LNCAP (cell line): ENCODE data around the gene DDX18.
A peak's percentile ranks its signal among the peaks of the same experiment; 100 is the strongest.

Experiments
- CTCF ChIP-seq: fragments of 450-650 bp; IDR thresholded peaks from 2 replicates; pipeline ENCODE4 v1.5.1; 2017; ENCODE audit warnings: mild to moderate bottlenecking

DDX18 gene

GRCh38 chr2:117825437-117825836, 10.9 kb downstream of the DDX18 start:
- TF ChIP-seq CTCF = no peak

GRCh38 chr2:117828870-117829269, 14.4 kb downstream of the DDX18 start:
- no peak for TF ChIP-seq CTCF

- no peak for TF ChIP-seq CTCF
Measured at GRCh38 chr2:117832332-117832731, 17.8 kb downstream of the DDX18 start.

- no peak for TF ChIP-seq CTCF
Measured at GRCh38 chr2:117832905-117833613, 18.6 kb downstream of the DDX18 start.

- TF ChIP-seq CTCF = no peak
Measured at GRCh38 chr2:117833911-117834310, 19.4 kb downstream of the DDX18 start.

GRCh38 chr2:117834992-117835391, 20.5 kb downstream of the DDX18 start:
- no peak for TF ChIP-seq CTCF

GRCh38 chr2:117835990-117836760, 21.7 kb downstream of the DDX18 start:
- peak; percentile 66 for TF ChIP-seq CTCF
